Kidney epithelial cell (primary cell): ENCODE results near the gene TTYH2. TPM values are rescaled to one million over a fixed set of nuclear protein-coding genes. Genes with fewer than 3 reads are reported as not detected.

Source experiments
- DNase-seq: peaks from one replicate; pipeline ENCODE4 v3.0.0-alpha.2; 2010; ENCODE audit warnings: low read depth
- H3K27me3 ChIP-seq: 2 replicates; pipeline ENCODE4 v1.6.0; 2011; ENCODE audit warnings: low read length; ENCODE audit not compliant: control insufficient read depth, insufficient read depth
- H3K36me3 ChIP-seq: 2 replicates; pipeline ENCODE4 v1.5.1; 2011; ENCODE audit warnings: low read length; ENCODE audit not compliant: control insufficient read depth, insufficient read depth
- H3K4me3 ChIP-seq: 2 replicates; pipeline ENCODE4 v1.5.1; 2011; ENCODE audit warnings: low read depth, mild to moderate bottlenecking, control low read depth, low read length
- total RNA-seq: library from RNA; depleted of rRNA; stranded (reverse); fragments of >200 nt; gene quantifications from 2 replicates; pipeline ENCODE4 v1.2.3, GENCODE V29; 2015
- TF ChIP-seq, protein P1 (sequence below): IDR thresholded peaks from 2 replicates; pipeline ENCODE4 v1.5.1; 2011; ENCODE audit warnings: mild to moderate bottlenecking, moderate library complexity, low read length, control low read depth, inconsistent platforms; ENCODE audit not compliant: insufficient read depth, poor library complexity, severe bottlenecking

The TTYH2 gene
- total RNA-seq, 1 donor from 2014 or later, result 1.1 TPM

DNA sequence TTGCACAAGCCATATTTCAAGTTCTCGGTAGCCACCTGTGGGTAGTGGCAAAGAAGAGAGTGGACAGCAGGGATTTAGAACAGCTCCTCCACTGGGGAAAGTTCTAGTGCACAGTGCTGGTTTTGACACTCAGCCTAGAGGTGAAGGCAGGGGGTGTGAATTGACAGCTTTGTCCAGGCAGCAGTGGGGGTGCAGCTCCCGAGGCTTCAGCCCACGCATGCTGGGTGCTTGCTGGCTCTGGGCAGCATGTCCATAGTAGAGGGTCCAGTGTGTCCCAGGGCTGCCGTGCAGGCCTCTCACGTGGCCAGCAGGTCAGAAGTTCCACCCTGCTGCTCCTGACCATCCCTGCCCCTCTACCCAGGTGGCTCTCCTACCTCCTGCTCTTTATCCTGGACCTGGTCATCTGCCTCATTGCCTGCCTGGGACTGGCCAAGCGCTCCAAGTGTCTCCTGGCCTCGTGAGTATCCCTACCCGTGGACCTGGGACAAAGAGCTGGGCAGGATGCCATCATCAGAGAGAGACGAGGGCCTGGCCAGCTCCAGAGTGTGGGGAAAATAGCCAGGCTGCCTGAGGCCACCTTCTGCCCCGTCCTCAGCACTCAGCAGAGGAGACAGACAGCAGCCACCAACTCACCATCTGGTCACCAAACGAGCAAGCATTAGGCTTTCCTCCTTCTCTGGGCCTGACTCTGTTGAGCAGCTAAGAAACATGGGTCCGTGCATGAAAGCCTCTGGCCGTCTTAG lies 29.8 kb downstream of the TTYH2 start:
- TF ChIP-seq, protein P1, sequence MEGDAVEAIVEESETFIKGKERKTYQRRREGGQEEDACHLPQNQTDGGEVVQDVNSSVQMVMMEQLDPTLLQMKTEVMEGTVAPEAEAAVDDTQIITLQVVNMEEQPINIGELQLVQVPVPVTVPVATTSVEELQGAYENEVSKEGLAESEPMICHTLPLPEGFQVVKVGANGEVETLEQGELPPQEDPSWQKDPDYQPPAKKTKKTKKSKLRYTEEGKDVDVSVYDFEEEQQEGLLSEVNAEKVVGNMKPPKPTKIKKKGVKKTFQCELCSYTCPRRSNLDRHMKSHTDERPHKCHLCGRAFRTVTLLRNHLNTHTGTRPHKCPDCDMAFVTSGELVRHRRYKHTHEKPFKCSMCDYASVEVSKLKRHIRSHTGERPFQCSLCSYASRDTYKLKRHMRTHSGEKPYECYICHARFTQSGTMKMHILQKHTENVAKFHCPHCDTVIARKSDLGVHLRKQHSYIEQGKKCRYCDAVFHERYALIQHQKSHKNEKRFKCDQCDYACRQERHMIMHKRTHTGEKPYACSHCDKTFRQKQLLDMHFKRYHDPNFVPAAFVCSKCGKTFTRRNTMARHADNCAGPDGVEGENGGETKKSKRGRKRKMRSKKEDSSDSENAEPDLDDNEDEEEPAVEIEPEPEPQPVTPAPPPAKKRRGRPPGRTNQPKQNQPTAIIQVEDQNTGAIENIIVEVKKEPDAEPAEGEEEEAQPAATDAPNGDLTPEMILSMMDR, result no peak
- no peak for DNase-seq
- no peak overlapping the region for H3K4me3 ChIP-seq
- no peaks in the 10 kb centered on the region for H3K36me3 ChIP-seq
- peaks cover 14% of the 10 kb centered on the region for H3K27me3 ChIP-seq

DNA sequence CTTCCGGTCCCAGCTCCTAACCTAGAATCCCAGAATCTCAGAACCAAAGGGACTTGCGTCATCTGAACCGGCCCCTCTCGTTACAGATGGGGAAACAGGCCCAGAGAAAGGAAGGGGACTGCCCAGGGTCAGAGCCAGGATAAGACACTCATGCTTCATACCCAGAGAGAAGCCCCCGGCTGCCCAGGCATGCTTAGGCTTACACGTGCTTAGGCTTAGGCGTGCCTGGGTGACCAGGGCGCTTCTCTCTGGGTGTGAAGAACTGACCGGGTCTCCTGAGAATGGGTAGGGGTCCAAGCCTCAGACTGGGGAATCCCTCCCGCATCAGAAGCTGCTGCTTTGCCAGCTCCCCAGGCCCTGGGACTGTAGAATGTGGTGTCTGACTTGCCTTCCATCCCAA lies 30.8 kb downstream of the TTYH2 start:
- TF ChIP-seq, protein P1, result no peak
- H3K27me3 ChIP-seq, result peaks cover 14% of the 10 kb centered on the region
- H3K4me3 ChIP-seq, result no peak overlapping the region
- no peak for DNase-seq
- H3K36me3 ChIP-seq, result no peaks in the 10 kb centered on the region

DNA sequence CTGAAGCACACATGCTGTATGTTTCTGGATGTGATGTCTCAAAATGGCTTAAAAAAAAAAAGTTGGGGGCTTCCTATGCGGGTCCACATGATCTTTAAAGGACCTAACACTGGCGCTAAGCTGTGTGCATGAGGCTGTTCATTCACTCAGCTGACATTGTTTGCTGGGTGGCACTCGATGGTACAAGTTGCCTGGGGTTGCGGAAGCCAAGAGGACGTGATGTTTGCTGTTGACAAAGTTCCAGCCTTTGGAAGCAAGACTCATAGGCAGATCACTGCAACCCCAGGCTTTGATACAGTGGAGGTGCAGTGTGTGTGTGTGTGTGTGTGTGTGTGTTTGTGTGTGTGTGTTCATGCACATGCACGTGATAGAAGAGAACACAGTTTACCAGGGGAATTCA lies 31.2 kb downstream of the TTYH2 start:
- H3K4me3 ChIP-seq, result no peak overlapping the region
- no peaks in the 10 kb centered on the region for H3K36me3 ChIP-seq
- H3K27me3 ChIP-seq, result peaks cover 14% of the 10 kb centered on the region
- TF ChIP-seq, protein P1, result no peak
- no peak for DNase-seq

DNA sequence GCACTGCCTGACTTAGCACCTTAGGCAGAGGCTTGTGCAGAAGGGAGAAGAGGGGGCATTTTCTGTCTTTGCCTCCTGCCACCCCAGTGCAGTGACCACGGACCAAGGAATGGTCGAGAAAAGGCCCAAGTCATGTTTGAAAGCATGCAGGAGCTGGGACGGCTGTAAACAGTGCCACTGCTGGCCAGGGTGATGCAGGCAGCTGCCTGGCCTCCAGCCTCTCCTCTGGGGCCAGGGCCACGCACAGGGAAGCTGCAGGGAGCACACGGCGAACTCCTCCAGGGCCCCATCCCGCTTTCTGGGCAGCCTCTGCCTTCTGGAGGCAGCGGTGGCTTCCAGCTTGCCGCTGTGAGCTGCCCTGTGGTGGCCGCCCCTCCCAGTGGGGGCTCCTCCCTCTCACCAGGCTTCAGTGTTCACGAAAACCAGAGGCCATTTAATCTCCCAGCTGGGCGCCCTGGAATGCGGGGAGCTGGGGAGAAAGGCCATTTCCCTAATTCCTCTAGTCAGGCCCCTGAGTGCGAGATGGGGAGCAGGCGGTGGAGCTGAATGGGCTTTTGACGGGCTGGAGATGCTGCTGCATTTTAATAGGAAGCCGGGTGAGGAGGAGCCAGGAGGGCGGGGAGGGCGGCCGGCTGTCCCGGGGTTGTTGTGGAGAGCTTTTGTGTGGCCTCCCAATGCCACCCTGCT lies 31.9 kb downstream of the TTYH2 start:
- no peak overlapping the region for H3K4me3 ChIP-seq
- TF ChIP-seq, protein P1, result no peak
- H3K27me3 ChIP-seq, result peaks cover 14% of the 10 kb centered on the region
- DNase-seq, result no peak
- no peaks in the 10 kb centered on the region for H3K36me3 ChIP-seq

DNA sequence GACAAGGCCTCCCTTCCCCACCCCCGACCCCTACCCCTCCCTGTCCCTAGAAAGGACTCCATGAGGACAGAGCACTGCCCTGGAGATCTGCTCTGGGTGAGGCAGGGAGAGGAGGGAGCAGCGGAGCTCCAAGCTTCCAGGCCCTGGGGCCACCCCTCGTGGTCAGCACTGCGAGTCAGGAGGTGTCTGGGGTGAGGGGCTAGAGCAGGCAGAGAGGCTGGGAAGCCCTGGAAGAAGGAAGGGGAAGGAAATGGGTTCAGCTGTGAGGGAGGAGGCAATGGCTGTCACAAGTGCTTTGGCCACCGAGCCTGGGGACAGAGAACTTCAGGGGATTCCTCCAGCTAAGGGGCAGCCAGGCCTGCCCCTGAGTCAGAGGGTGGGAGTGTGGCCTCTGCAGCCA lies 32.5 kb downstream of the TTYH2 start:
- Histone ChIP-seq H3K27me3 (peaks cover 14% of the 10 kb centered on the region), H3K36me3 (no peaks in the 10 kb centered on the region), H3K4me3 (no peak overlapping the region)
- TF ChIP-seq, protein P1, result no peak
- no peak for DNase-seq
